Measurements from ENCODE around the gene CEP97.

The CEP97 gene

GRCh38 chr3:101778385-101779046 lies 54.1 kb downstream of the CEP97 start:
- no peak for DNase-seq (ENCODE audit: low read depth, low spot score)

- peak; percentile 87 for DNase-seq (ENCODE audit: low read depth, low spot score)
These were observed 54.8 kb downstream of the CEP97 start, which contains the start of gene NXPE3 for GRCh38 chr3:101779047-101779821. Gene NXPE3, plus strand, starts transcription at chr3:101779211. Its CDS starts 6,386 bp downstream, at chr3:101785597.

DNA sequence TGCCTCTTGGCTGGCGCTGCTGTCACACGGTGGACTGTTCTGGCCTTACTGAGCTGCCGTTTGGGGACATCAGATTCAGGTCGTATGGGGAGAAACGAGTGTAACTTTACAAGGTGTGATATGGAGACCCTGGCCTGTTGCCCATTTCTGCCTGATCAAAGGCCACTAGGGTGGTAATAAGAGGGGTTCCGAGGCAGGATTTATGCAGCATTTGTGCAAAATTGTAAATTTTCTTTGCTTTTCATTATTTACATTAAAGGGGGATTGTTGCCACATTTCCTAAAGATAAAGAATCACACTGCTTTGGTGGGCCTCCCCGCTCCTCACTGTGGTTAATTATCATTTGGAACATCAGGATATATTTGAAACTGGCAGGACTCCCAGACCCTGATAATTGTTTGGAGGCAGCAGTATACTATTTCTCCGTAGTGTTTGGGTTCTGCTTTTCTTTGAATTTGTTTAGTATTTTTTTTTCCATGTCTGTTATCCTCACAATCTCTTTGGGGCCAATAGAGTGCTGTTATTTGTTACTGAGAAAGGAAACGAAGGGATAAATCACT lies 55.5 kb downstream of the CEP97 start:
- no peak for DNase-seq (ENCODE audit: low read depth, low spot score)

DNA sequence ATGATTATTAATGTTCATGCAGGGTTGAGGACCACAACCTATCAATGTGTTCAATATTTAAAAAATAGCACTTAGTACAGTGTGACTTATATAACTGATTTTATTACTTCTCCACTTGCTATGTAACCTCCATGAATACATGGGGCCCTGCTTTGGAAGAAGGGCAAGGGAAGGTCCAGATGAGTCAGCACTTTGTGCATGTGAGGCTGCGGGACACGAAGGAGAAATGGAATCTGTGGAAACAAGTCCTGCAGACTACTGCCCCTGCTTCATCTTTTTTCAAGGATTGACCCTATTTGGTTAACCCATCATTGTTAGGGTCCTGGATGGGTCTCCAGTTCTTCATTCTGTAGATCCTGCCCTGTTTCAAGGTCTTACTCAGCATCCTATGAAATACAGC lies 56.2 kb downstream of the CEP97 start:
- no peak for DNase-seq (ENCODE audit: low read depth, low spot score)

DNA sequence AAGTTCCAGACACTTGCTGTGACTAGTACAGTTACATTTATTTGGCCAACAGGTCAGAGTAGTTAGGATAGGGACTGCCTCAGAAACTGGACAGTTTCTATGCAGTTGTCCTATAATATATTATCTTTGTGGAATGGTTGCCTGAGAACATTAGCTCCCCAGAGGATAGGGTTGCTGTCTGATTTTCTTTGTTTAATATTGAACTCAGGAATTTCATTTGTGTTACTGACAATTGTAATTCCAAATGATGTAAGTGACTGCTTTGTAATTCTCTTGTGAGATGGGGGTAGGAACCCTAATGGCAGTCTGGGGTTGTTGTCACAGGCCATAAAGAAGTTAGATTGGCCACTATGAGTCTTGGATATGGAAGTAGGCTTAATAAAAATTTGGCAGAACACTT lies 56.8 kb downstream of the CEP97 start:
- DNase-seq (ENCODE audit: low read depth, low spot score) = no peak

- DNase-seq (ENCODE audit: low read depth, low spot score) = no peak
These were observed 60.6 kb downstream of the CEP97 start for GRCh38 chr3:101784855-101785613.

DNA sequence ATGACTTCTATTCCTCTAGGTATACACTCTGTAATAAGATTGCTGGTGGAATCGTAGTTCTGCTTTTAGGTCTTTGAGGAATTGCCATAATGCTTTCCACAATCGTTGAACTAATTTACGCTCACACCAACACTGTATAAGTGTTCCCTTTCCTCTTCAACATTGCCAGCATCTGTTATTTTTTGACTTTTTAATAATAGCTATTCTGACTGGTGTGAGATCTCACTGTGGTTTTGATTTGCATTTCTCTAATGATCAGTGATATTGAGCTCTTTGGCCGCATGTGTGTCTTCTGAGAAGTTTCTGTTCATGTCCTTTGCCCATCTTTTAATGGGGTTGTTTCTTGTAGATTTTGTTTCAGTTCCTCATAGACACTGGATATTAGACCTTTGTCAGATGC lies 67.4 kb downstream of the CEP97 start:
- DNase-seq (ENCODE audit: low read depth, low spot score) = no peak

DNA sequence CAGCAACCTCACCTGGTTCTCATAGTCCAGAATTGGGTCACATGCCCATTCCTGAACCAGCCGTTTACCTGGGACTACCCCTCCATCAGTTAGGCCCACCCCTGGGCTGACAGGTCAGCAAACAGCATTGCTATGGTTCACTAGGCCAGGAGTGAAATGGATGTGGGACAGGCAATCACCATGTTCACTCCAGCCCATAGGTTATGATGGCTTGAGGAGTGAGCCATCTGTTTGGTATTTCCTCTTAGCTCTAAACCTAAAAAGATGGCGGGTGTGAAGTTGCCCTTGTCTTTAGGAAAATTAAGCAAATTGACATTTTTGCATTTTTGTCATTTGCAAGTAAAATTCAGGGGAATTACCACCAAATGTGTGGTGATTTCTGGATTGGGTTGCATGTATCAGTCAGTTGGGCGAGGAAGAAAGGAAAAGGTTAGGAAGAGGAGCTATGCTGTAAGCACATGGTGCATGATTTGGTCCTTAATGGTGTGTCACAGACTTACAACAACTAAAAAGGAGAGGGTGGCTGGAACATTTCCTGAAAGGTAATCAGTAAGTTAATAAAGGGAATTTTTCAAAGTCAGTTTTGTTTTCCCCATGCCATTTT lies 71.8 kb downstream of the CEP97 start:
- no peak for DNase-seq (ENCODE audit: low read depth, low spot score)

DNA sequence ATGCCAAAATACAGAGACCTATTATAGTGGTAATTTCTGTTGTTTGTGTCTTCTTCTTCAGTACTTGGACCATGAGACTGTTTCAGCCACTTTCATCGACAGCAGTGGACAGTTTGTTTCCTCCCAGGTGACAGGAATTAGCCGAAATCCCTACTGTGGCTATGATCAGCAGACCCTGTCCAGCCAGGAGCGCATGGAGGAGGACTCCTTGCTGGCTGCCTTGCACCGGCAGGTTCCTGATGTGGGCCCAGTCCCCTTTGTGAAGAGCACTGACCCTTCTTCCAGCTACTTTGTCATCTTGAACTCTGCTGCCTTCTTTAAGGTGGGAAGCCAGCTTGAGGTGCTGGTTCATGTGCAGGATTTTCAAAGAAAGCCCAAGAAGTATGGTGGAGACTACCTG lies 76.8 kb downstream of the CEP97 start:
- DNase-seq (ENCODE audit: low read depth, low spot score) = no peak

GRCh38 chr3:101802179-101802578 lies 77.8 kb downstream of the CEP97 start:
- DNase-seq (ENCODE audit: low read depth, low spot score) = no peak

DNA sequence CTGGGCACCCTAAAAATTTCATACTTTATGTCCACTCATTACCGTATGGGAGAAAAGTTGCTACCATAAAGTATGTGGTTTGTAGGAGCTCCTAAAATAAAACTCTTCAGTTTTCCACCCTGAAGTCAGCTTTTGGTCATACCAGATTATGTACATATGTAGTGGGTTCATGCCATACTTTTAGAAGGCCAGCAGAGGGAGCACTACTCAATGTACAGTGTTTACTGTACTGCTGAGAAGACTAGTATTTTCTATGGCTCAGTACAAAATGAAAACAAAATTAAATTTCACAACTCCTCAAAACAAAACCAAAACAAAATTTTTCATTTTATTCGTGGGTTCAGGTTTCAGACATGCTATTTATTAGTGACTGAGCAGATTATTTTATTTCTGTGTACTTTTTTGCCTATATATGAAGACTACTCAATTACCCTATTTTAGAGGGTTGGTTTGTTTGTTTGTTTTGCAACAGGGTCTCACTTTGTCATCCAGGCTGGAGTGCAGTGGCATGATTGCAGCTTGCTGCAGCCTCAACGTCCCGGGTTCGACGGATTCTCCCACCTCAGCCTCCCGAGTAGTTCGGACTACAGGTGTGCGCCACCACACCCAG lies 78.9 kb downstream of the CEP97 start:
- peak; percentile 61 for DNase-seq (ENCODE audit: low read depth, low spot score)

DNA sequence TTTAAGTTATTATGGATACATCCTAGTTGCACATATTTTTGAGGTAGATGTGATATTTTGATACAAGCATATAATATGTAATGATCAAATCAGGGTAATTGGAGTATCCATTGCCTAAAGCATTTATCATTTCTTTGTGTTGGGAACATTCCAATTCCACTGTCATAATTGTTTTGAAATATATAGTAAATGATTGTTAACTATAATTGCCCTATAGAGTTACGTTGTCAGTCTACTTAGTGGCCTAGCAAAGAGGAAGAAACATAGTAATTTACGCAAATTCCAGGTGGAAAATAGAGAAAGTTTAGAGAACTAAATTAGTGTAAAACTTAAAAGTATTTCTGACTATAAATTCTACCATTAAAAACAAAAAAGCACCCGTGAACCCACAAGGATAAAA lies 79.5 kb downstream of the CEP97 start:
- no peak for DNase-seq (ENCODE audit: low read depth, low spot score)

DNA sequence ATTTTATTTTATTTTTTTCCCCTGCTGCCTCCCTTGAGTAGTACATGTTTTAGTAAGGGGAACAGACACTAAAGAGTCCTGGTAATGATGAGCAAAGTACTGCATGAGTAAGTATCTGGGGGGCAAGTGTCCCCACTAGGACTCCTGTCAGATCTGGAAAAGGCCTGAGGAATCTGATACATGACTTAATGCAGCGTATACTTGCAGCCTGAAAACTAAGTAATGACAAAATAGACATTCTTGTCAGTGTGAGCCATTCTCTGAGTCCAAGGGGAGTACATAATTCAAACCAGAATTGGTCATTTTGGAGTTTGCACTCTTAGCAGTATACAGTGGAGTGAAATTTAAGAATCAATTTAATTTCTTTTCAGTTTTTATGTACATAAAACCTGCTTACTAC lies 82.1 kb downstream of the CEP97 start:
- DNase-seq (ENCODE audit: low read depth, low spot score) = no peak

- no peak for DNase-seq (ENCODE audit: low read depth, low spot score)
These were observed 83.5 kb downstream of the CEP97 start for GRCh38 chr3:101807888-101808287.

- DNase-seq (ENCODE audit: low read depth, low spot score) = no peak
These were observed 85.0 kb downstream of the CEP97 start for GRCh38 chr3:101809178-101810021.

- no peak for DNase-seq (ENCODE audit: low read depth, low spot score)
These were observed 85.6 kb downstream of the CEP97 start for GRCh38 chr3:101810022-101810418.

DNA sequence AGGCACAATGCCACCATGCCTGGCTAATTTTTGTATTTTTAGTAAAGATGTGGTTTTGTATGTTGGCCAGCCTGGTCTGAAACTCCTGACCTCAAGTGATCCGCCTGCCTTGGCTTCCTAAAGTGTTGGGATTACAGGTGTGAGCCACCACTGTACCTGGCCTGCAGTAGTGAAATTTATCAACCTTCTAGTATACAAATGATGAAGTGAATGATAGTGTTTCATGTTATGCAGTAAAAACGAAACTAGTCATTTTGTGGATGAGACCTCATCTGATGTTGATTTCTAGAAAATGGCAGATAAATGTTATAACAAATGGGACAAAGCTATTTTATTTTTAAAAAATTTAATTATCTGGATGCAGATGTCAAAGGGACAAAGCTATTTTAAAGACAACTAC lies 87.5 kb downstream of the CEP97 start:
- DNase-seq (ENCODE audit: low read depth, low spot score) = no peak

DNA sequence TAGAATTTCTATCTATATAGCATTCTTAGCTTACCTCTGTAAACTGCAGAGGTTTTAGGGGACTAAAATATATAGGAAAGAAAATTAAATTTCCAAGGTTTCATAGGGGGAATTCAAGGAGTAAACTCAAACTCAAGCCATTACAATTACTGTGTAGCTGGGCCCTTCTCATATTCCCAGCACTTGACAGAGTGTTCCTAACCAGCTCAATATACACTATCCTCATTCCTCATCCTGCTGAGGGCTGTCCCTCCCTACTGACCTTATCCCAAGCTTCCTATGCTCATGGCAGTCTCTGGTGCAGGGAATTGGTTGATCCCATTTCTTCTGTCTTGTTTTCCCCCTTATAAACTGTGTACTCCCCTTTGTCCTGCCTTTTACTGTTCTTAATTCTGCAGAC lies 88.5 kb downstream of the CEP97 start:
- DNase-seq (ENCODE audit: low read depth, low spot score) = no peak

GRCh38 chr3:101813817-101814440 lies 89.5 kb downstream of the CEP97 start:
- DNase-seq (ENCODE audit: low read depth, low spot score) = no peak

DNA sequence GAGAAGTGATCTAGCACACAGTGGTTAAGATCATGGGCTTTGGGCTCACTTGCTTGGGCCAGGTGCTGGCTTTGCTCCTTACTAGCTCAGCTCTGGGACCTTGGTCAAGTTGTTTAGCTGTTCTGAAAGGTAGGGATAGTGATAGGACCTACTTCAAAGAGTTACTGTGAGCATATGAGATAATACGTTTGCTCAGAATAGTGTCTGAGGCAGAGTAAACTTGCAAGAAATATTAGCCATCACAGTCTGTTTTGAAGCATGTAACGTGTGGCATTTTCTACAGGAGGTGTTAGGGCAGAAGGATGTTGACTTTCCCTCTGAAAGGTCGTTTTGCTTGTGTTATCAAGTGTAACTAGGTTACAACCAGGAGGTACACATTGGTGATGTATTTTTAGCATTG lies 90.4 kb downstream of the CEP97 start:
- no peak for DNase-seq (ENCODE audit: low read depth, low spot score)
